Nucleus accumbens (tissue), 56 donors: ENCODE measurements around the gene RRAGD.

Experiments used
- DNase-seq, 56 donors: peaks; one replicate each; lab custom pipeline; 2025; lab: John Stamatoyannopoulos, UW

Gene RRAGD

GRCh38 chr6:89412071-89413005 is at the start of gene RRAGD:
Gene RRAGD, minus strand, starts transcription at chr6:89412273. Its CDS starts 280 bp downstream, at chr6:89411993.
- peak in 55 of 56 donors; percentile 25 to 92 (median 76) for DNase-seq

- no peak for DNase-seq
Measured at GRCh38 chr6:89460713-89461112, 48.6 kb upstream of the RRAGD start.

- no peak for DNase-seq
Measured at GRCh38 chr6:89459501-89459900, 47.4 kb upstream of the RRAGD start.

- peak in 3 of 56 donors; percentile 2 to 14 (median 4) for DNase-seq
Measured at GRCh38 chr6:89458704-89459103, 46.6 kb upstream of the RRAGD start.

- DNase-seq, result no peak
Measured at GRCh38 chr6:89454300-89454699, 42.2 kb upstream of the RRAGD start.

GRCh38 chr6:89452281-89452680 is 40.2 kb upstream of the RRAGD start:
- DNase-seq, result no peak

- no peak for DNase-seq
Measured at GRCh38 chr6:89449193-89449592, 37.1 kb upstream of the RRAGD start.

GRCh38 chr6:89443658-89444057 is 31.6 kb upstream of the RRAGD start:
- DNase-seq, result no peak

GRCh38 chr6:89440200-89440599 is 28.1 kb upstream of the RRAGD start:
- DNase-seq, result no peak

- DNase-seq, result no peak
Measured at GRCh38 chr6:89439014-89439413, 26.9 kb upstream of the RRAGD start.

- DNase-seq, result no peak
Measured at GRCh38 chr6:89438248-89438647, 26.2 kb upstream of the RRAGD start.

GRCh38 chr6:89436226-89436625 is 24.2 kb upstream of the RRAGD start:
- DNase-seq, result no peak

- no peak for DNase-seq
Measured at GRCh38 chr6:89434954-89435353, 22.9 kb upstream of the RRAGD start.

- no peak for DNase-seq
Measured at GRCh38 chr6:89434150-89434499, 22.1 kb upstream of the RRAGD start.

- peak in 10 of 56 donors; percentile 4 to 44 (median 14) for DNase-seq
Measured at GRCh38 chr6:89433252-89434149, 21.4 kb upstream of the RRAGD start.

- peak in 42 of 56 donors; percentile 8 to 86 (median 36) for DNase-seq
Measured at GRCh38 chr6:89432875-89433251, 20.8 kb upstream of the RRAGD start, which contains the start of gene ANKRD6. Gene ANKRD6, plus strand, starts transcription at chr6:89433152. Its CDS starts 133,825 bp downstream, at chr6:89566977.

GRCh38 chr6:89430201-89430962 is 18.3 kb upstream of the RRAGD start:
- no peak for DNase-seq

- no peak for DNase-seq
Measured at GRCh38 chr6:89416796-89417195, 4.7 kb upstream of the RRAGD start.

GRCh38 chr6:89415185-89415584 is 3.1 kb upstream of the RRAGD start:
- DNase-seq, result no peak

GRCh38 chr6:89414215-89414614 is 2.1 kb upstream of the RRAGD start:
- DNase-seq, result no peak
